ENCODE data around the gene TEX26. TPM values are rescaled to one million over a fixed set of nuclear protein-coding genes. Genes with fewer than 3 reads are reported as not detected.

The TEX26 gene
- total RNA-seq, 2 donors from 2014 or later, result not detected

- Mint-ChIP-seq H3K4me1 (peaks cover 2% of the 10 kb centered on the region), H3K27ac (no peak overlapping the region), H3K36me3 (ENCODE audit: low read depth) (no peaks in the 10 kb centered on the region), H3K27me3 (ENCODE audit: insufficient read depth) (peaks cover 62% of the 10 kb centered on the region), H3K4me3 (peak overlapping the region; percentile 12), H3K9me3 (no peaks in the 10 kb centered on the region)
- H3K27me3 ChIP-seq (ENCODE audit: control insufficient read depth, insufficient read depth, low read length, poor library complexity, severe bottlenecking), result peaks cover 69% of the 10 kb centered on the region
- H3K36me3 ChIP-seq (ENCODE audit: control insufficient read depth, insufficient read depth, low read length), result no peaks in the 10 kb centered on the region
- H3K4me3 ChIP-seq (ENCODE audit: low read length), result no peak overlapping the region
- no peaks in the 10 kb centered on the region for H3K4me1 ChIP-seq (ENCODE audit: control insufficient read depth, insufficient read depth, low read length)
- no peak for TF ChIP-seq CTCF (conservative IDR thresholded peaks at IDR 0.05)
- no peaks in the 10 kb centered on the region for H3K9me3 ChIP-seq (ENCODE audit: control insufficient read depth, low read length)
- 20 to 32% methylated on average over 20 to 60 of the region's 60 CpGs for WGBS, 2 experiments (ENCODE audit: insufficient coverage in 1 of 2, insufficient read length in 1 of 2)
- no peak overlapping the region for H3K9ac ChIP-seq (ENCODE audit: extremely low read depth, low read length, poor library complexity, severe bottlenecking)
- H3K27ac ChIP-seq (ENCODE audit: low read depth, low read length), result no peak overlapping the region
- peak; percentile 60 for DNase-seq
These were observed 25.9 kb upstream of the TEX26 start for GRCh38 chr13:30906411-30907051.

DNA sequence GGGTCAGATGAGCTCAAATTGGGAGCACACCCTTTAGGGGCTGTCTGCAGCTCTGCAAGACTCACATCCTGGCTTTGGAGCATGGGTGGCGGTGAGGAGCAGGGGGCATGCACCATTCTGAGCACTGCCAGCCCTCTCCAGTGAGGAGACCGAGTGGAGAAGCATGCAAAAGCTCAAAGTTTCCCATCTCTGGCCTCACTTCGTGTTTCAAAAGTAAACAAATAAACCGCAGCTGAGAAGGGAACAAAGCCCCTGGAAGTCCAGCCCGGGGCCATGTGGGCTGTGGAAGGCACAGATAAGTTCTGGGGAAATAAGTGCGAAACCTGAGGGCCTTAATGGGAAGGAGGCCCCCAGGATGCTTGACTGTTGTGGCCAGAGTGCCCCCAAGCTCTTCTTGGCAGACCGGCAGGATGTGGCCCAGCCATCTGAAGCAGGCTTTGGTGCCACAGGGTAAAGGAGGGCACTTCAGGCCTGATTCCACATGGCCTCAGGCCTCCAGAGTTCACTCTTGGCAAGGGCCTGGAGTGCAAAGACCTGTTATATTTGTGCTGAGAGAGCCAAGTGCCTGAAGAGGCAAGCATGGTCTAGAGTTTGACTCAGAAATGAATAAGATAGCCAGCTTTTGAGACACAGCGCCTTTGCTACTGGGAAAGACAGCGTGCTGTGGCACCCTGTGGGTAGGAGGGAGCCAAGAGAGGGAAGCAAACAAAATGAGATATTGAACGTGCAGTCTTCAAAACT, 25.2 kb upstream of the TEX26 start:
- DNase-seq, result no peak
- Histone ChIP-seq H3K9ac (ENCODE audit: extremely low read depth, low read length, poor library complexity, severe bottlenecking) (no peak overlapping the region), H3K27me3 (ENCODE audit: control insufficient read depth, insufficient read depth, low read length, poor library complexity, severe bottlenecking) (peaks cover 61% of the 10 kb centered on the region), H3K36me3 (ENCODE audit: control insufficient read depth, insufficient read depth, low read length) (no peaks in the 10 kb centered on the region), H3K4me1 (ENCODE audit: control insufficient read depth, insufficient read depth, low read length) (no peaks in the 10 kb centered on the region), H3K4me3 (ENCODE audit: low read length) (no peak overlapping the region), H3K27ac (ENCODE audit: low read depth, low read length) (no peak overlapping the region), H3K9me3 (ENCODE audit: control insufficient read depth, low read length) (no peaks in the 10 kb centered on the region)
- 86 to 91% methylated on average over 9 to 10 of the region's 10 CpGs for WGBS, 2 experiments (ENCODE audit: insufficient coverage in 1 of 2, insufficient read length in 1 of 2)
- Mint-ChIP-seq H3K4me1 (peaks cover 2% of the 10 kb centered on the region), H3K27ac (no peak overlapping the region), H3K4me3 (peak overlapping the region; percentile 12), H3K36me3 (ENCODE audit: low read depth) (no peaks in the 10 kb centered on the region), H3K9me3 (no peaks in the 10 kb centered on the region), H3K27me3 (ENCODE audit: insufficient read depth) (peaks cover 62% of the 10 kb centered on the region)
- no peak for TF ChIP-seq CTCF (conservative IDR thresholded peaks at IDR 0.05)

- Histone ChIP-seq H3K9me3 (ENCODE audit: control insufficient read depth, low read length) (no peaks in the 10 kb centered on the region), H3K27me3 (ENCODE audit: control insufficient read depth, insufficient read depth, low read length, poor library complexity, severe bottlenecking) (peaks cover 49% of the 10 kb centered on the region), H3K36me3 (ENCODE audit: control insufficient read depth, insufficient read depth, low read length) (no peaks in the 10 kb centered on the region), H3K9ac (ENCODE audit: extremely low read depth, low read length, poor library complexity, severe bottlenecking) (no peak overlapping the region), H3K4me3 (ENCODE audit: low read length) (no peak overlapping the region), H3K27ac (ENCODE audit: low read depth, low read length) (no peak overlapping the region), H3K4me1 (ENCODE audit: control insufficient read depth, insufficient read depth, low read length) (no peaks in the 10 kb centered on the region)
- Mint-ChIP-seq H3K36me3 (ENCODE audit: low read depth) (no peaks in the 10 kb centered on the region), H3K27me3 (ENCODE audit: insufficient read depth) (peaks cover 60% of the 10 kb centered on the region), H3K27ac (no peak overlapping the region), H3K4me3 (no peak overlapping the region), H3K9me3 (no peaks in the 10 kb centered on the region), H3K4me1 (peaks cover 2% of the 10 kb centered on the region)
- 87 to 95% methylated on average over 3 to 5 of the region's 5 CpGs for WGBS, 2 experiments (ENCODE audit: insufficient coverage in 1 of 2, insufficient read length in 1 of 2)
- no peak for TF ChIP-seq CTCF (conservative IDR thresholded peaks at IDR 0.05)
- no peak for DNase-seq
These were observed 24.0 kb upstream of the TEX26 start for GRCh38 chr13:30908416-30908980.

Data from endodermal cell (in vitro differentiated cells).